Measurements from ENCODE around the gene GID8. TPM values are rescaled to one million over a fixed set of nuclear protein-coding genes. Genes with fewer than 3 reads are reported as not detected.

Gene GID8
- total and polyA plus RNA-seq, 5 donors: 8.9 to 22.1 (median 19.7) TPM

DNA sequence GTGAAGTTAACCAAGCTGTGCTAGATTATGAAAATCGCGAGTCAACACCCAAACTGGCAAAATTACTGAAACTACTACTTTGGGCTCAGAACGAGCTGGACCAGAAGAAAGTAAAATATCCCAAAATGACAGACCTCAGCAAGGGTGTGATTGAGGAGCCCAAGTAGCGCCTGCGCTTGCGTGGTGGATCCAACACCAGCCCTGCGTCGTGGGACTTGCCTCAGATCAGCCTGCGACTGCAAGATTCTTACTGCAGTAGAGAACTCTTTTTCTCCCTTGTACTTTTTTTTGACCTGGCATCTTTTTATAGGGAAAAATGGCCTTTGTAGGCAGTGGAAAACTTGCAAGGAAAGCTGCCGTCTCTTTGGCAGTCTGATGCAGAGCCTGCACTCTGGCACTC, 6.8 kb downstream of the GID8 start:
- DNase-seq: peak in 1 of 3 donors; percentile 24
- ATAC-seq: no peak
- 88% methylated on average over 10 of the region's 10 CpGs for WGBS
- Histone ChIP-seq H3K4me1 (ENCODE audit: control insufficient read depth, insufficient read depth, low read length) (peaks cover 2% of the 10 kb centered on the region), H3K9me3 (ENCODE audit: control insufficient read depth, low read length) (no peaks in the 10 kb centered on the region), H3K4me3 (ENCODE audit: low read length) (no peak overlapping the region), H3K27me3 (ENCODE audit: control insufficient read depth, insufficient read depth) (no peaks in the 10 kb centered on the region), H3K27ac (ENCODE audit: low read length) (no peak overlapping the region)
- intact Hi-C loops (cut with DNase I): loop anchor here in 1 of 4 donors (10.0 kb wide), 1 partner anchor 50 kb away; no protein-coding TSS in a partner anchor

DNA sequence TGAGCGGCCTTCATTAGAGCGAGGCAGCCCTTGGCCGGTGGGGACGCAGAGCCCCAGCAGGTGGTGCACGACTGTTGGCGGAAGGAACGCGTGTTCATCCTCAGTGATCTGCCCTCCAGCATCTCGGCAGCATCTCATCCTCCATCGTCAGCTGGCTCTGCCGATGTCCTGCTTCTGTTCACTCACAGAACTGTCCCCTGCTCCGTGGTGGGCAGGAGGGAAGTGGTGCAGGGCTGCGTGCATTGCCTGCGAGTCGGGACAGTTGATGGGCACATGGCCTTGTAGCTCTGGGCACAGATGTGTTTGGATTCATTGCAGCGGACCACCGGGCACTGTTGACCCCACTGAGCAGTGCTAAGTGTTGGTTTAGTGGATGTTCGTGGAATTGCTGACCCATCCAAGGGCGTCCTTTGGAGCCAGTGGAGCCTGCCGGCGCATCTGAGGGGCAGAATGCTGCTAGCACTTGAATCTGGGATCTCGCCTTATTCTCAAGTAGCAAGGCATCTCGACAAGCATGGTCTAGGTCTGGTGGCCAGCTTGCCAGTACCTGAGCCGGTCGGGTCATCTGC, 7.9 kb downstream of the GID8 start:
- intact Hi-C loops (cut with DNase I): loop anchor here in 1 of 4 donors (10.0 kb wide), 1 partner anchor 51 kb away; no protein-coding TSS in a partner anchor
- no peak overlapping the region for H3K27ac ChIP-seq (ENCODE audit: low read length)
- WGBS: 88% methylated on average over 25 of the region's 25 CpGs
- peaks cover 2% of the 10 kb centered on the region for H3K4me1 ChIP-seq (ENCODE audit: control insufficient read depth, insufficient read depth, low read length)
- peak in 2 of 3 donors; percentile 43 to 54 for DNase-seq
- no peak overlapping the region for H3K4me3 ChIP-seq (ENCODE audit: low read length)
- ATAC-seq: no peak
- no peaks in the 10 kb centered on the region for H3K27me3 ChIP-seq (ENCODE audit: control insufficient read depth, insufficient read depth)
- H3K9me3 ChIP-seq (ENCODE audit: control insufficient read depth, low read length): no peaks in the 10 kb centered on the region

DNA sequence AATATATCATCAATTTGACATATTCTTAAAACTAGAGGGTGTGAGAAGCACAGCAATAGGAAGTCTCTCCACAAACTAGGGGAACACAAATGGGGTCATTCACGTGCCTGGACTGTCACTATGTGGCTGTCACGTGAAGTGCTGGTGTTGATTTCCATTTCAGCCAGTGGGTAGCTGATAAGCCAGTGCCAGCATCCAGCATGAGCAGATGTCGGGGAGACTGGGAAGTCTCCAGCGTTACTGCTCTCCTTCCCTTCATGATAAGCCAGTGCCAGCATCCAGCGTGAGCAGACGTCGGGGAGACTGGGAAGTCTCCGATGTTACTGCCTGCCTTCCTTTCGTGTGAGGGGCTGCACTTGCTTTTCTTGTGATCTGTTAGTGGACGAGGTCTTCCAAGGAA, 9.0 kb downstream of the GID8 start:
- no peak overlapping the region for H3K4me3 ChIP-seq (ENCODE audit: low read length)
- no peaks in the 10 kb centered on the region for H3K27me3 ChIP-seq (ENCODE audit: control insufficient read depth, insufficient read depth)
- ATAC-seq (peak; percentile 83 to 87), DNase-seq (peak; percentile 69 to 84 (median 81))
- H3K9me3 ChIP-seq (ENCODE audit: control insufficient read depth, low read length): no peaks in the 10 kb centered on the region
- intact Hi-C loops (cut with DNase I): loop anchor here in 1 of 4 donors (10.0 kb wide), 1 partner anchor 52 kb away; no protein-coding TSS in a partner anchor
- peaks cover 2% of the 10 kb centered on the region for H3K4me1 ChIP-seq (ENCODE audit: control insufficient read depth, insufficient read depth, low read length)
- 25% methylated on average over 10 of the region's 10 CpGs for WGBS
- H3K27ac ChIP-seq (ENCODE audit: low read length): no peak overlapping the region

DNA sequence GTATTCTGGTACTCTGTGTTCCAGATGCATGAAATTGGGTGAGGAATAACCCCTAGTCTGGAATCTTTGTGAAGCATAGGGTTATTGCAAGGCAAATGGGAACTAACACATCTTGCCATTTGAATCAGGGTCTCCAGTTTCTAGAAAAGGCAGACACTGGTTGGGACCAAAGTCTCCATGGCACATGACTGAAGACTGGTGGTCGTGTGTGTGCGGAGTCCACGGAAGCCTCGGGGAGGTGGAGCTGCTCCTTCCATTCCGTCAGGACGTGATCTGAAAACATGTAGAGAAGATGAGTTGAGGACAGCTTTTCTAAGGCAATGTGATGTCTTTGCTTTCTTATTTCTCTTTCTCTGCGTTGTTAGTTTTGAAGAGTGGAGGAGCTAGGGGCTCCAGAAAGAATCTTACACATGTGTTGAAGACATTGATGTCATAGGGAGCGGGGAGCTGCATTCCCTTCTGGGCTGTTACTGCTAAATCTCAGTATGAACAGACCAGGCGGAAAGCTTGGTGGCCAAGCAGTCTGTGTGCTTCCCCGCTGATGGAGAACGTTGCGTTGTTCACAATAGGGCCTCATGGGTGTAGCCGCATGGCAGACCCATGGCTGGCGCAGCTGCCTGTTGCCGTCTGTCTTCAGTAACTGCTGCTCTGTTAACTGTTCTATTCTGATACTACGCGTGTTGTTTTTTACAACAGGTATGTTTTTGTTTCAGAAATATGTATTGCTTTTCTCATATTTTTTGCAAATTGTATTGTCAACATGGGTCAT, 9.8 kb downstream of the GID8 start:
- H3K27ac ChIP-seq (ENCODE audit: low read length): no peak overlapping the region
- ATAC-seq (no peak), DNase-seq (no peak)
- H3K27me3 ChIP-seq (ENCODE audit: control insufficient read depth, insufficient read depth): no peaks in the 10 kb centered on the region
- intact Hi-C loops (cut with DNase I): loop anchor here in 1 of 4 donors (10.0 kb wide), 1 partner anchor 53 kb away; no protein-coding TSS in a partner anchor
- peaks cover 2% of the 10 kb centered on the region for H3K4me1 ChIP-seq (ENCODE audit: control insufficient read depth, insufficient read depth, low read length)
- H3K9me3 ChIP-seq (ENCODE audit: control insufficient read depth, low read length): no peaks in the 10 kb centered on the region
- WGBS: 86% methylated on average over 17 of the region's 17 CpGs
- no peak overlapping the region for H3K4me3 ChIP-seq (ENCODE audit: low read length)

DNA sequence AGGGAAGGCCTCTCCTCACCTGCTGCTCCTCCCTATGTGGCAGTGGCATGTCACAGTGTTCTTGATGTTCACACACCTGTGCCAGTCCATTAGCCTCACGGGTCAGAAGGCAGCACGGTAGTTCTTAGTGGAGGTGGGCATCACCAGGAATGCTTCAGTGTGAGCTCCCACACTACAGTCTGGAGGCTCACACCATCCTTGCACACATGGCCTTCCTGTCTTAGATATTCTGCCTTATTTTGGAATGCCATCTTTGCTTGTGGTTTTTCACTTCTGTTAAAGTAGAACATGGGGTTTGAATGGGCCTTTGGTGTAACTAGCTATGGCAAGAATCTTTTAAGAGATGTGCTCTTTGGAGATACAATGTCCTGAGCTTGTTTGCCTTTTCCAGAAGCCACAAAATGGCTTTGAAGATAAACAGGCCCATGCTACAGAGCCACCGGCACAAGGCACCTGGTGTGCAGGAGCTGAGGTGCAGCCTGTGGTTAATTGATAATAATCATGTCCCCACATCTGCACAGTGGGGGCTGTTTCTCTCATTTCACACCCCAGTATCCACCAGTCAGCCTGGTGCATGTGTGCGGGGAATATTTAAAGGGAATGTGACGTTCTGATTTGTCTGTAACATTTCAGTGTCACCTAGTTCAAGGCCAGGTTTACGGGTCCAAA, 11.3 kb downstream of the GID8 start:
- Histone ChIP-seq H3K27ac (ENCODE audit: low read length) (no peak overlapping the region), H3K4me1 (ENCODE audit: control insufficient read depth, insufficient read depth, low read length) (peaks cover 11% of the 10 kb centered on the region), H3K9me3 (ENCODE audit: control insufficient read depth, low read length) (no peaks in the 10 kb centered on the region), H3K4me3 (ENCODE audit: low read length) (no peak overlapping the region), H3K27me3 (ENCODE audit: control insufficient read depth, insufficient read depth) (no peaks in the 10 kb centered on the region)
- DNase-seq (no peak), ATAC-seq (no peak)
- intact Hi-C loops (cut with DNase I): loop anchor here in 1 of 4 donors (10.0 kb wide), 1 partner anchor 54 kb away; no protein-coding TSS in a partner anchor
- WGBS: 97% methylated on average over 6 of the region's 6 CpGs

DNA sequence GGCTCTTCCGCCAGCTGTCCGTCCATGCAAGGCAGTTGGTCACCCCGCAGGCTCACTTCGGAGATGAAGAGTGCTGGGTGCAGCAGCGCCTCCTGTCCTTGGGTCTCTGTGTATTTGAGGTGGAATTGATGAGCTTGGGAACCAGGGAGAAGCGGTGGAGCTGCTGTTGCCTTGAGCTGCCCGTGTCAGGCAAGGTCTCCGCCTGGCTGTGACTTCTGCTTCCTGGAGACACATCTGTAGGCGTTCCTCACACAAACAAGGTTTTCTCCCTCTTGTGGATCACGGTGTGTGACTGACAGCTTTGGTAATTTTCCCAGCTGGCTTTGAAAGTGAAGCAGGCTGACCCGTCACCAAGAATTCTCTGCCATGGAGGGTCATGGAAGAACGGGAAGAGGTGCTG, 12.0 kb downstream of the GID8 start:
- Histone ChIP-seq H3K9me3 (ENCODE audit: control insufficient read depth, low read length) (no peaks in the 10 kb centered on the region), H3K27me3 (ENCODE audit: control insufficient read depth, insufficient read depth) (no peaks in the 10 kb centered on the region), H3K4me1 (ENCODE audit: control insufficient read depth, insufficient read depth, low read length) (peaks cover 11% of the 10 kb centered on the region), H3K4me3 (ENCODE audit: low read length) (no peak overlapping the region), H3K27ac (ENCODE audit: low read length) (no peak overlapping the region)
- WGBS: 94% methylated on average over 12 of the region's 12 CpGs
- intact Hi-C loops (cut with DNase I): loop anchor here in 1 of 4 donors (10.0 kb wide), 1 partner anchor 55 kb away; no protein-coding TSS in a partner anchor
- no peak for DNase-seq
- no peak for ATAC-seq

DNA sequence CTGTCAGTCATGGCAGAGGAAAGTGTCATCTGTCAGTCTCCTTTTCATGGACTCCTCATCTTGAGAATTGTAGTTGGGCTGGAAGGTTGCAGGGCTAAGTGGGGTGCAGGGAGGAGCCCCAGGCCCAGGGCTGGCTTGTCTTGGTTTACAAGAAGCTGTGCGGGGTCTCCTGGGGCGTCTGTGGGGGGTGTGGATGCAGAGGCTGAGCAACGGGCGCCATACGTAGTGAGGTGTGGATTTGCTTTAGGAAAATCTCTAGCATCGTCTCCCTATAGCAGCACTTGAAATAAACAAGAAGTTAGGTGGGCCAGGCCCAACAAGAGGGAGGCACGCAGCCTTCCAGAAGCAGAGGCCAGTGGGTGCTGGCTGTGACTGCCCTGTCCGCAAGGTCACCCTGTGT, 12.8 kb downstream of the GID8 start:
- Histone ChIP-seq H3K27me3 (ENCODE audit: control insufficient read depth, insufficient read depth) (no peaks in the 10 kb centered on the region), H3K27ac (ENCODE audit: low read length) (no peak overlapping the region), H3K9me3 (ENCODE audit: control insufficient read depth, low read length) (no peaks in the 10 kb centered on the region), H3K4me3 (ENCODE audit: low read length) (no peak overlapping the region), H3K4me1 (ENCODE audit: control insufficient read depth, insufficient read depth, low read length) (peaks cover 11% of the 10 kb centered on the region)
- no peak for ATAC-seq
- WGBS: 94% methylated on average over 8 of the region's 8 CpGs
- intact Hi-C loops (cut with DNase I): no loop called here
- DNase-seq: peak in 2 of 3 donors; percentile 13 to 42

DNA sequence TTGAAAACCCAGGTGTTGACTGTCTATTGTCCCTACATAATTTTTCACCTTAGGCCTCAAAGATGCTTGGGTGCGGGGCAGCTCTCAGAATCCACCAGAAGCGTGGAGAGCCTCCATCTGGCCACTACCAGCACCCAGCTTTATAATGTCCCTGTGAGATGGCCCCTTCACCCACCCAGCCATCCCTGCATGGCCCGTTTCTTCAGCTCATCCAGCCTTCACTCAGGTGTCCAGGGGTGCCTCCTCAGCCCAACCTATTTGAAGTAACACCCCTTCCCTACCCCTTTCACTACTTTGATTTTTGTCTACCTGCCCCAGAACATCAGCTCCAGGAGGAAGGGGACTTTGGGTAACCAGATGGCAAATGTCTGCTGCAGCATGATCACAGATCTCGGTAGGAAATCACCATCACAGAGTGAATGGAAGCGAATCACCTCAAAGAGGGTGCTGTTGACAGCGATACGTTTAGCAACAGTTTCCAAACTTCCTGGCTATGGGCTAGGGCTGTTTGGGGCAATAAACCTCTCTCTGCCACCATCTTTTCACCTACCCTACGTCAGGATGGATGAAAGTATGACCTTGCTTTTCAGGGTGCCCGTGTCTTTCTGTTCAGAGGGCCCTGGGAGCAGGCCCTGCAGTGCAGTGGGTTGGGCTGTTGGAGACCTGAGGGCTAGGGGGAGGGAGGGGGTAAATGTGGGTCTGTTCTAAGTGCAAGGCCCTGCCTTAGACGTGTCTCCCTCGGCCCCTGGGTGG, 13.4 kb downstream of the GID8 start:
- Histone ChIP-seq H3K4me3 (ENCODE audit: low read length) (no peak overlapping the region), H3K4me1 (ENCODE audit: control insufficient read depth, insufficient read depth, low read length) (peaks cover 11% of the 10 kb centered on the region), H3K9me3 (ENCODE audit: control insufficient read depth, low read length) (no peaks in the 10 kb centered on the region), H3K27ac (ENCODE audit: low read length) (no peak overlapping the region), H3K27me3 (ENCODE audit: control insufficient read depth, insufficient read depth) (no peaks in the 10 kb centered on the region)
- intact Hi-C loops (cut with DNase I): no loop called here
- ATAC-seq: no peak
- DNase-seq: peak in 1 of 3 donors; percentile 33
- WGBS: 87% methylated on average over 11 of the region's 11 CpGs

DNA sequence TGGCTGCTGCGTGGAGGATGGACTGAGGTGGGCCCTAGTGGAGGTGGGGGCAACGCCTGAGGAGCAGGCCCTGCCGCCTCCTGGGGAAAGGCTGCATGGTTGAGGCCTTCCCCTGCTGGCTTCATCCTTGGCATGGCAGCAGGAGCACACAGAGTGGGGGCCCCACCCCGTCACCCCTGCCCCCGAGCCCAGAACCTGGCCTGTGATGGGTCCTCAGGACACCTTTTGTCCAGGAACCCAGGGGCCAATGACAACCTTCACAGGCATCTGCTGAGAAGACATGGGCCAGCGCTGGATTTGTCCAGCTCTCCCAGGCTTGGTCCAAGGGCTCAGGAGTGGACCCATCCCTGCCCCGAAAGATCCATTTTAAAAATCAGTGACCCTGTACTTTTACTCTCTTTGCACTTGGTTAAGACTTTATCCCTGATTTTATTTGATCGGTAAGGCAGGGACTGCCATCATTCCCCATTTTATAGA, 14.0 kb downstream of the GID8 start:
- 91% methylated on average over 8 of the region's 8 CpGs for WGBS
- H3K4me3 ChIP-seq (ENCODE audit: low read length): no peak overlapping the region
- no peaks in the 10 kb centered on the region for H3K27me3 ChIP-seq (ENCODE audit: control insufficient read depth, insufficient read depth)
- DNase-seq: no peak
- no peaks in the 10 kb centered on the region for H3K9me3 ChIP-seq (ENCODE audit: control insufficient read depth, low read length)
- no peak for ATAC-seq
- H3K4me1 ChIP-seq (ENCODE audit: control insufficient read depth, insufficient read depth, low read length): peaks cover 11% of the 10 kb centered on the region
- intact Hi-C loops (cut with DNase I): no loop called here
- no peak overlapping the region for H3K27ac ChIP-seq (ENCODE audit: low read length)

DNA sequence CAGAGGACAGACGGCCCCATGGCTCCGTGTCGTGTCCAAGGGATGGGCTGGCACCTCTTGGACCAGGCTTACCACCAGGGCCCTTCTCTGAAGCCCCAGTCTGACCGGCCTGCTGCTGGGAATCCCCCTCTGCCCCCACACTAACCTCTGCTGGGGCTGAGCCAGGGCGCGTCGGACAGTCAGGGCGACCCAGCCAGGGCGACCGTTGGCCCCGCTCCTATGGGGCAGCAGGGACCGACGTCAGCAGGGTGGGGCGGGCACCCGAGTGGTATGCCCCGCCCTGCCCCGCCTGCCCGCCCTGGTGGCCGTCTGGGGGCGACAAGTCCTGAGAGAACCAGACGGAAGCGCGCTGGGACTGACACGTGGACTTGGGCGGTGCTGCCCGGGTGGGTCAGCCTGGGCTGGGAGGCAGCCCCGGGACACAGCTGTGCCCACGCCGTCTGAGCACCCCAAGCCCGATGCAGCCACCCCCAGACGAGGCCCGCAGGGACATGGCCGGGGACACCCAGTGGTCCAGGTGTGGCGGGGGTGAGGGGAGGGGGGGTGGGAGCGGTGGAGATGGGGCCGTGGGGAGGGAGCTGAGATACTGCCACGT, 14.5 kb downstream of the GID8 start, which contains the start of gene SLC17A9:
SLC17A9 (plus strand) TSS at position 337 of the 595 bp plus-strand sequence; CDS start at position 459, 122 bp downstream.
- H3K4me3 ChIP-seq (ENCODE audit: low read length): peak within 1 kb of the TSS; percentile 11
- ATAC-seq (peak; percentile 55 to 65), DNase-seq (peak; percentile 84 to 91 (median 89))
- peak within 1 kb of the TSS; percentile 77 for H3K27ac ChIP-seq (ENCODE audit: low read length)
- peaks cover 11% of the 10 kb centered on the region for H3K4me1 ChIP-seq (ENCODE audit: control insufficient read depth, insufficient read depth, low read length)
- WGBS: 11% methylated on average over 37 of the region's 37 CpGs
- H3K9me3 ChIP-seq (ENCODE audit: control insufficient read depth, low read length): no peaks in the 10 kb centered on the region
- H3K27me3 ChIP-seq (ENCODE audit: control insufficient read depth, insufficient read depth): no peaks in the 10 kb centered on the region
- intact Hi-C loops (cut with DNase I): no loop called here
